Lung (tissue), 12 donors: ENCODE results near the gene C3orf20. TPM values are rescaled to one million over a fixed set of nuclear protein-coding genes. Genes with fewer than 3 reads are reported as not detected.
"Not testable (repeated sequence)": the region's sequence is repeated elsewhere in the genome, so short reads cannot be mapped to it uniquely, and the experiment has no call there.

Experiments
- ATAC-seq: fragments of 200-7000 bp; cut with Tn5 transposase; one replicate; pipeline ENCODE4 v1.9.1; 2020; ENCODE audit warnings: moderate number of reproducible peaks; ENCODE audit not compliant: insufficient read depth, low FRiP score
- DNase-seq, 3 donors: peaks; one replicate each; pipeline ENCODE4 v3.0.0-alpha.2; 2013 to 2017
- H3K27ac ChIP-seq, 2 donors: one replicate each; pipeline ENCODE4 v1.5.1; 2013; ENCODE audit warnings: mild to moderate bottlenecking in 2 of 2, moderate library complexity in 2 of 2, control low read depth in 1 of 2, inconsistent platforms in 1 of 2, low read depth in 1 of 2, low read length in 1 of 2
- H3K27me3 ChIP-seq, 3 donors: one replicate each; pipeline ENCODE4 v1.5.1; 2013; ENCODE audit warnings: low read length in 2 of 3; ENCODE audit not compliant: control insufficient read depth in 3 of 3, insufficient read depth in 3 of 3
- H3K36me3 ChIP-seq, 4 donors: one replicate each; pipeline ENCODE4 v1.5.1; 2013; ENCODE audit warnings: low read length in 4 of 4, mild to moderate bottlenecking in 1 of 4, moderate library complexity in 1 of 4; ENCODE audit not compliant: control insufficient read depth in 4 of 4, insufficient read depth in 4 of 4
- H3K4me1 ChIP-seq, 5 donors: one replicate each; pipeline ENCODE4 v1.5.1; 2013; ENCODE audit warnings: low read length in 5 of 5, mild to moderate bottlenecking in 2 of 5, moderate library complexity in 1 of 5; ENCODE audit not compliant: control insufficient read depth in 5 of 5, insufficient read depth in 5 of 5
- H3K4me3 ChIP-seq: one replicate; pipeline ENCODE4 v1.5.1; 2013; ENCODE audit warnings: mild to moderate bottlenecking, control low read depth, moderate library complexity
- H3K9ac ChIP-seq, 2 donors: one replicate each; pipeline ENCODE4 v1.5.1; 2013; ENCODE audit warnings: low read length in 2 of 2, control low read depth in 1 of 2; ENCODE audit not compliant: insufficient read depth in 1 of 2
- H3K9me3 ChIP-seq, 4 donors: one replicate each; pipeline ENCODE4 v1.5.1; 2013; ENCODE audit warnings: low read length in 3 of 4, mild to moderate bottlenecking in 1 of 4, moderate library complexity in 1 of 4; ENCODE audit not compliant: control insufficient read depth in 4 of 4, insufficient read depth in 3 of 4
- CTCF ChIP-seq: IDR thresholded peaks from 2 replicates; pipeline ENCODE4 v1.5.1; 2012; ENCODE audit warnings: mild to moderate bottlenecking; ENCODE audit errors: control extremely low read depth, extremely low read depth
- WGBS, 2 donors: extraction: QIAGEN DNeasy Blood & Tissue Kit; methylation state at CpG; one replicate each; pipeline ENCODE4 v1.1.7; 2013; 5-methylcytosine and 5-hydroxymethylcytosine counted together
- polyA plus RNA-seq, 2 donors: library from polyadenylated mRNA; stranded (reverse); fragments of 200-250 nt; gene quantifications; one replicate each; pipeline ENCODE4 v1.2.1, GENCODE V29; 2013
- total RNA-seq, 2 donors: library from RNA; depleted of rRNA in 1 of 2; stranded (reverse); fragments of >200 nt in 1 of 2; gene quantifications; one replicate each; pipeline ENCODE4 v1.2.1, GENCODE V29; 2014 to 2021
- donor health status: control.
- donor health status: control.
- donor health status: Bipolar disorder and iron deficiency.
- donor health status: healthy.
- donor health status: DM: yes; HTN: yes; CAD: no.

Gene C3orf20
- total and polyA plus RNA-seq, 4 donors: 0.03 to 0.14 (median 0.12) TPM; not detected in 1

GRCh38 chr3:14650193-14650592 lies 24.7 kb upstream of the C3orf20 start:
- Histone ChIP-seq H3K27ac (no peak overlapping the region), H3K4me1 (peaks cover 0 to 12% (median 7%) of the 10 kb centered on the region in 5 donors), H3K9ac (no peak overlapping the region), H3K9me3 (no peaks in the 10 kb centered on the region), H3K27me3 (no peaks in the 10 kb centered on the region), H3K36me3 (peaks cover 0 to 4% (median 3%) of the 10 kb centered on the region in 4 donors), H3K4me3 (no peak overlapping the region)
- WGBS, 2 donors: 93% methylated on average over 4 of the region's 4 CpGs
- ATAC-seq (no peak), DNase-seq (no peak)
- TF ChIP-seq CTCF: no peak

DNA sequence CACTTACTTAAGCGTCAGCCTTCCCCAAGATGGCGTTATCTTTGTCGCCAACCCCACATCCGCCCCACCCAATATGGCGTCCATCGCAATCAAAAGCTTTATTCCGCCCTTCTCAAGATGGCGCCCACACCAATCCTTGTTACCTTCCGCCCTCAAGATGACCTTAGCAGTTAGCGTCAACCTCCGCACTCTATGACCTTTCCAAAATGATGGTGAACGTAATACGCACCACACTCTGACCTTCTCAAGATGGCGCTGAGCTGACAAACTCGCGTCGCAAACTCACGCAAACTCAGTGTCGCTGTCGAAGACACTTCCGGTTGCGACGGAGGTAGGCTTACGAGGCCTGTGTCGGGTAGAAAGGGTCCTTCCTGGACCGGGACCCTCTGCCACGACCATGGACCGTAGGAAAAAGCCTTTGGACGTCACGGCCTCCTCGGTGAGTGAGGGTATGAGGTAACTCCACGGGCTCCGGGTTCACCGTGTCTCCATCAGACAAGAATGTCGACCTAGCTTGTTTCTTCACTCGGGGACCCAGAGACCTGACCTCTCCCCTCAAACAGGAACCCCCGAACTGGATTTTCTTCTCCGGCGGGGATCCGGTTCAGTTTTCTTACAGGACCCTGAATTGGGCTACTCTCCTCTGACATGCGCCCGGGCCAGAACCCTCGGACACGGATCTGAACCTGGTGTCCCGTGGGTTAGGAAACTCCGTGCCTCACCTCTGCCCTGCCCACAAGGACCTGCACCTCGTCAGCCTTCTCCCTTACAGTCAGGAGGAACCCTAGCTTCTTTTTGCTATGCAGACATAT lies 23.3 kb upstream of the C3orf20 start, which contains the start of gene CCDC174:
CCDC174 (plus strand) TSS at position 323 of the 812 bp plus-strand sequence; CDS start at position 398, 75 bp downstream.
- H3K27ac ChIP-seq: peak within 1 kb of the TSS; percentile 80 to 96
- peaks cover 0 to 12% (median 7%) of the 10 kb centered on the region in 5 donors for H3K4me1 ChIP-seq
- H3K4me3 ChIP-seq: peak within 1 kb of the TSS; percentile 75
- peaks cover 3 to 16% (median 11%) of the 10 kb centered on the region in 4 donors for H3K36me3 ChIP-seq
- no peaks in the 10 kb centered on the region for H3K27me3 ChIP-seq
- DNase-seq (peak; percentile 97 to 100 (median 99)), ATAC-seq (peak; percentile 99)
- 0% methylated on average over 47 of the region's 47 CpGs for WGBS, 2 donors
- TF ChIP-seq CTCF: no peak
- peak within 1 kb of the TSS; percentile 71 to 99 for H3K9ac ChIP-seq
- no peaks in the 10 kb centered on the region for H3K9me3 ChIP-seq

DNA sequence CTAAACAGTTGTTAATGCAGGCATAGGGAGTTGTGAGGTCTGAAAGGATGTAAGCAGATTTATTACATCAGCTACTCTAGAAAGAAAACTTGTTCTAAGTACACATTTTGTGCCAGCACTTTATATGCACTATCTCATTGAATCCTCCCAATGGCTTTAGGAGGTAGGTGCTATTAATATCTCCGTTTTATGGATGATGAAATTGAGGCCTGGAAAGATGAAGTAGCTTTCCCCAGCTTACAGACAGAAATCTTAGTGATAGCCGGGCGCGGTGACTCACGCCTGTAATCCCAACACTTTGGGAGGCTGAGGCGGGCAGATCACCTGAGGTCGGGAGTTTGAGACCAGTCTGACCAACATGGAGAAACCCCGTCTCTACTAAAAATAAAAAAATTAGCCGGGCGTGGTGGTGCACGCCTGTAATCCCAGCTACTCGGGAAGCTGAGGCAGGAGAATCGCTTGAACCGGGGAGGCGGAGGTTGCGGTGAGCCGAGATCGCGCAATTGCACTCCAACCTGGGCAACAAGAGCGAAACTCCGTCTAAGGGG lies 22.5 kb upstream of the C3orf20 start:
- Histone ChIP-seq H3K4me1 (peaks cover 0 to 12% (median 7%) of the 10 kb centered on the region in 5 donors), H3K4me3 (peak overlapping the region; percentile 75), H3K36me3 (peaks cover 7 to 20% (median 16%) of the 10 kb centered on the region in 4 donors), H3K9ac (peak overlapping the region; percentile 71 to 99), H3K27ac (peak overlapping the region; percentile 80 to 96)
- not testable (repeated sequence) for ATAC-seq, H3K27me3 ChIP-seq, H3K9me3 ChIP-seq
- 81 to 82% methylated on average over 21 of the region's 21 CpGs for WGBS, 2 donors
- peak in 1 of 3 donors; percentile 40 for DNase-seq

DNA sequence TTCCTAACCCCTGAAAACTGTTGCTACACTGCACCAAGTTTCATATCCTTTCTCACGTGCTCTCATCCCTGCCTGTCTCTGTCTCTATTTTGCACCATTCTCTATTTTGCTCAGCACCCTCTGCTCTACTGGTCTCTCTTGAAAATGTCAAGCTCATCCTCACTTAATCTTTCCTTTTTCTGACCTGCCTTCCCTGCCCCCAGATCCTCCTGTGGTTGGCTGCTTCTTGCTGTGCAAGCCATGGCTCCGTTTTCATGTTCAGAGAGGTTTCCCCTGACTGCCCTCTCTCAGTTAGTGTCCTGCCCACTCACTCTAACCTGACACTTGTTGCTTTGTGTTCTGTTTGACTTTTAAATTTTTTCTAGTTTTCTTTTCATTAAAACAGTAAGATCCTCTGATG lies 17.4 kb upstream of the C3orf20 start:
- H3K9me3 ChIP-seq: peaks cover 0 to 2% (median 0%) of the 10 kb centered on the region in 4 donors
- no peak overlapping the region for H3K9ac ChIP-seq
- WGBS, 2 donors: 79 to 93% methylated on average over 2 of the region's 2 CpGs
- peaks cover 30 to 57% (median 47%) of the 10 kb centered on the region in 4 donors for H3K36me3 ChIP-seq
- no peak overlapping the region for H3K27ac ChIP-seq
- H3K4me1 ChIP-seq: peaks cover 0 to 7% (median 4%) of the 10 kb centered on the region in 5 donors
- no peak for ATAC-seq
- no peak overlapping the region for H3K4me3 ChIP-seq
- no peak for TF ChIP-seq CTCF
- no peaks in the 10 kb centered on the region for H3K27me3 ChIP-seq
- DNase-seq: no peak
